ENCODE results near the gene ADCY10.

DNA sequence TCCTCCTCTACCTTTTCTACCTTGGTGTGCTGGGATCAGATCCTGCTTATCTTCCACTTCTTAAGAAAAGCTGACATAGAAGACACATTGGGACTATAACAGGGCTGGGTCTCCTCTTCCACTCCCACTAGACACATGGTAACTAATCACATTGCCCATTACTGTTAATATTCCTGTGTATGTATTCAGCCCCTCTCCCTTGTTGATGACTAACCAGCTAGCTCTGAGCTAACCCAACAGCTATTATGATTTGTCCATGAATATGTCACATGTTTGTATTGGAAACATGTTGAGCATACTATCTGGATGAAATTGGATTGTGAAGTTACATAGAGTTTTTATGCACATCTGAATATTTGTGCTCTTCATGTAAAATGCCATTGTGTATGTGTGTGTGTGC, 139.2 kb downstream of the ADCY10 start:
- TF ChIP-seq, protein P1, sequence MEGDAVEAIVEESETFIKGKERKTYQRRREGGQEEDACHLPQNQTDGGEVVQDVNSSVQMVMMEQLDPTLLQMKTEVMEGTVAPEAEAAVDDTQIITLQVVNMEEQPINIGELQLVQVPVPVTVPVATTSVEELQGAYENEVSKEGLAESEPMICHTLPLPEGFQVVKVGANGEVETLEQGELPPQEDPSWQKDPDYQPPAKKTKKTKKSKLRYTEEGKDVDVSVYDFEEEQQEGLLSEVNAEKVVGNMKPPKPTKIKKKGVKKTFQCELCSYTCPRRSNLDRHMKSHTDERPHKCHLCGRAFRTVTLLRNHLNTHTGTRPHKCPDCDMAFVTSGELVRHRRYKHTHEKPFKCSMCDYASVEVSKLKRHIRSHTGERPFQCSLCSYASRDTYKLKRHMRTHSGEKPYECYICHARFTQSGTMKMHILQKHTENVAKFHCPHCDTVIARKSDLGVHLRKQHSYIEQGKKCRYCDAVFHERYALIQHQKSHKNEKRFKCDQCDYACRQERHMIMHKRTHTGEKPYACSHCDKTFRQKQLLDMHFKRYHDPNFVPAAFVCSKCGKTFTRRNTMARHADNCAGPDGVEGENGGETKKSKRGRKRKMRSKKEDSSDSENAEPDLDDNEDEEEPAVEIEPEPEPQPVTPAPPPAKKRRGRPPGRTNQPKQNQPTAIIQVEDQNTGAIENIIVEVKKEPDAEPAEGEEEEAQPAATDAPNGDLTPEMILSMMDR (IDR thresholded peaks at IDR 0.05; ENCODE audit: insufficient read depth, low read length), result no peak
- no peak for TF ChIP-seq GABPA (IDR thresholded peaks at IDR 0.05; ENCODE audit: low read depth)
- no peak for TF ChIP-seq POLR2AphosphoS5 (IDR thresholded peaks at IDR 0.05; ENCODE audit: low read depth)
- TF ChIP-seq, protein P2, sequence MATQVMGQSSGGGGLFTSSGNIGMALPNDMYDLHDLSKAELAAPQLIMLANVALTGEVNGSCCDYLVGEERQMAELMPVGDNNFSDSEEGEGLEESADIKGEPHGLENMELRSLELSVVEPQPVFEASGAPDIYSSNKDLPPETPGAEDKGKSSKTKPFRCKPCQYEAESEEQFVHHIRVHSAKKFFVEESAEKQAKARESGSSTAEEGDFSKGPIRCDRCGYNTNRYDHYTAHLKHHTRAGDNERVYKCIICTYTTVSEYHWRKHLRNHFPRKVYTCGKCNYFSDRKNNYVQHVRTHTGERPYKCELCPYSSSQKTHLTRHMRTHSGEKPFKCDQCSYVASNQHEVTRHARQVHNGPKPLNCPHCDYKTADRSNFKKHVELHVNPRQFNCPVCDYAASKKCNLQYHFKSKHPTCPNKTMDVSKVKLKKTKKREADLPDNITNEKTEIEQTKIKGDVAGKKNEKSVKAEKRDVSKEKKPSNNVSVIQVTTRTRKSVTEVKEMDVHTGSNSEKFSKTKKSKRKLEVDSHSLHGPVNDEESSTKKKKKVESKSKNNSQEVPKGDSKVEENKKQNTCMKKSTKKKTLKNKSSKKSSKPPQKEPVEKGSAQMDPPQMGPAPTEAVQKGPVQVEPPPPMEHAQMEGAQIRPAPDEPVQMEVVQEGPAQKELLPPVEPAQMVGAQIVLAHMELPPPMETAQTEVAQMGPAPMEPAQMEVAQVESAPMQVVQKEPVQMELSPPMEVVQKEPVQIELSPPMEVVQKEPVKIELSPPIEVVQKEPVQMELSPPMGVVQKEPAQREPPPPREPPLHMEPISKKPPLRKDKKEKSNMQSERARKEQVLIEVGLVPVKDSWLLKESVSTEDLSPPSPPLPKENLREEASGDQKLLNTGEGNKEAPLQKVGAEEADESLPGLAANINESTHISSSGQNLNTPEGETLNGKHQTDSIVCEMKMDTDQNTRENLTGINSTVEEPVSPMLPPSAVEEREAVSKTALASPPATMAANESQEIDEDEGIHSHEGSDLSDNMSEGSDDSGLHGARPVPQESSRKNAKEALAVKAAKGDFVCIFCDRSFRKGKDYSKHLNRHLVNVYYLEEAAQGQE (IDR thresholded peaks at IDR 0.05; ENCODE audit: insufficient replicate concordance, low read depth), result no peak

Data from HL-60 (cell line).